ENCODE measurements around the gene TRAM2. TPM values are rescaled to one million over a fixed set of nuclear protein-coding genes. Genes with fewer than 3 reads are reported as not detected.

TRAM2 gene, protein sequence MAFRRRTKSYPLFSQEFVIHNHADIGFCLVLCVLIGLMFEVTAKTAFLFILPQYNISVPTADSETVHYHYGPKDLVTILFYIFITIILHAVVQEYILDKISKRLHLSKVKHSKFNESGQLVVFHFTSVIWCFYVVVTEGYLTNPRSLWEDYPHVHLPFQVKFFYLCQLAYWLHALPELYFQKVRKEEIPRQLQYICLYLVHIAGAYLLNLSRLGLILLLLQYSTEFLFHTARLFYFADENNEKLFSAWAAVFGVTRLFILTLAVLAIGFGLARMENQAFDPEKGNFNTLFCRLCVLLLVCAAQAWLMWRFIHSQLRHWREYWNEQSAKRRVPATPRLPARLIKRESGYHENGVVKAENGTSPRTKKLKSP
- 206 and 243 TPM in 2 replicates for total RNA-seq (2014; rRNA removed; shearing (Covaris generic); ENCODE audit: low replicate concordance)

DNA sequence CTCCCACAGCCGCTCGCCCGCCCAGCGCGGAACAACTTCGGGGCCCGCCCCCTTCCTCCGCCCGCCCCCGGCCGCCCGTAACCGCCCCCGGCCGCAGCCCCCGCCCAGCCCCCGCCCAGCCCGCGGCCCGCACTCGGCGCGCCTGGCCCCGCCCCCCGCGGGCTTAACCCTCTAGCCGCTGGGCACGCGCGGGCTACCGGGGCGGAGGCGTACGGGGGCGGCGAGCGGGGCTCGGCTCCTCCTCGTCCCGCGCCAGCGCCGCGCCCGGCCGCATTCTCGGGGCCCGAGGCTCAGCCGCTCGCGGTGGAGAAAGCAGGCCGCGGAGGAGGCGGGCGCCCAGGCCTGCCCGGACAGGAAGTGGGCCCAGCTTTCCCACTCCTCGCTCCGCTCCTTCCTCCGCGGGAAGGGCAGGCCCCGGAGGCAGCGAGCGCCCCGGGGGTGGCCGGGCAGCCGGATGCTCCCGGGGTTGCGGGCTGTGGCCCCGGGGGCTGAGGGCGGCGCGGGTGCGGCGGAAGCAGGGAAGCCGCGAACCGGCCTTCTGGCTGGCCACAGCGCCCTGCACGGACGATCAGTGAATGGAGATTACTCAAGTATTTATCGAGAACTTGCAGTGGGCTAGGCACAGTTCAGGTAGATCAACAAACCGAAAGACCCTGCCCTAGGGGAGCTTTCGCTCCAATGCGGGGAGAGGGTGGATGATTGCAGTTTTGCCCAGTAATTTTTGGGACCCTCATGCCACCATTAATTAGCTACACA lies at the start of gene TRAM2:
Gene TRAM2, minus strand, starts transcription at position 39 of the 756 bp plus-strand sequence. CDS start 145 bp downstream, outside the sequence.
- peak; percentile 100 for DNase-seq
- Histone ChIP-seq H3K9me3 (no peaks in the 10 kb centered on the region), H3K4me3 (peak within 1 kb of the TSS; percentile 87), H3K36me3 (peaks cover 70% of the 10 kb centered on the region), H3K27me3 (no peaks in the 10 kb centered on the region)

DNA sequence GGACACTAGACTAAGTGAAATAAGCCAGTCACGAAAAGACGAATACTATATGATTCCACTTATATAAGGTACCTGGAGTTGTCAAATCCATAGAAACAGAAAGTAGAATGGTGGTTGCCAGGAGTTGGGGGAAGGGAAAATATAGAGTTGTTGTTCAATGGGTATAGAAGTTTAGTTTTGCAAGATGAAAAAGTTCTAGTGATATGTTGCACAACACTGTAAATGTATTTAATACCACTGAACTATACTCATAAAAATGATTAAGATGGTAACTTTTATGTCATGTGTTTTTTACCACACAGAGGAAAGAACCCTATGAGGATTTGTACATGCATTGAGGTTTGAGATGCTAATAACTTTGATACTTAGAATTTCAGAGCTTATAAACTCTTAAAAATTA lies 46.0 kb upstream of the TRAM2 start:
- H3K27me3 ChIP-seq: no peaks in the 10 kb centered on the region
- H3K9me3 ChIP-seq: peaks cover 4% of the 10 kb centered on the region; the same call in 1 of the 2 replicates
- H3K36me3 ChIP-seq: no peaks in the 10 kb centered on the region
- DNase-seq: no peak
- H3K4me3 ChIP-seq: no peak overlapping the region

DNA sequence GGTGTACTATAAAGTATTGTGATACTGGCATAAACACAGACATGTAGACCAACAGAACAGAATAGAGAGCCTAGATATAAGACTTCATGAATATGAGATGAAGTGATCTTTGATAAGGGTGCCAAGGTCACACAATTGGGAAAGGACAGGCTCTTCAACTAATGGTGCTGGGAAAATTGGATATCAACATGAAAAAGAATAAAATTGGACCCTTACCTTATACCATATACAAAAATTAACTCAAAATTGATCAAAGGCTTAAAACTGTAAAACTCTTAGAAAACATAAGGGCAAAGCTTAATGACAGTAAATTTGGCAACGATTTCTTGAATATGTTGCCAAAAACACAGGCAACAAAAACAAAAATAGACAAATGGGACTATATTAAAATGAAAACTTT lies 44.8 kb upstream of the TRAM2 start:
- H3K4me3 ChIP-seq: no peak overlapping the region
- no peaks in the 10 kb centered on the region for H3K36me3 ChIP-seq
- H3K27me3 ChIP-seq: no peaks in the 10 kb centered on the region
- peaks cover 4% of the 10 kb centered on the region; the same call in 1 of the 2 replicates for H3K9me3 ChIP-seq
- no peak for DNase-seq

DNA sequence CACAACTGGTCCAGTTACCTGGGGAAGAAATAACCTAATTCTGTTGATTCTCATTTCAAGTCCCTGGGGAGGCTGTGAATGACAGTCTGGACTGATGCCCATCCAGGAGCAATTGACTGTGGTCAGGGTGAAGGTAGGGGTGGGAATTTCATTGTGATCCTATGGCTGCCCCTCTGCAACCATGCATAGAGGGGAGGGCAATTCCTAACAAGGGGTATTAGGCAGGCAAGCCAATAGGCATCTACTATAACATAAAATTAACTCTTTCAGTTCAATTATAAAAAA lies 44.0 kb upstream of the TRAM2 start:
- DNase-seq: peak; percentile 60
- Histone ChIP-seq H3K36me3 (no peaks in the 10 kb centered on the region), H3K4me3 (no peak overlapping the region), H3K27me3 (no peaks in the 10 kb centered on the region), H3K9me3 (peaks cover 4% of the 10 kb centered on the region; the same call in 1 of the 2 replicates)

DNA sequence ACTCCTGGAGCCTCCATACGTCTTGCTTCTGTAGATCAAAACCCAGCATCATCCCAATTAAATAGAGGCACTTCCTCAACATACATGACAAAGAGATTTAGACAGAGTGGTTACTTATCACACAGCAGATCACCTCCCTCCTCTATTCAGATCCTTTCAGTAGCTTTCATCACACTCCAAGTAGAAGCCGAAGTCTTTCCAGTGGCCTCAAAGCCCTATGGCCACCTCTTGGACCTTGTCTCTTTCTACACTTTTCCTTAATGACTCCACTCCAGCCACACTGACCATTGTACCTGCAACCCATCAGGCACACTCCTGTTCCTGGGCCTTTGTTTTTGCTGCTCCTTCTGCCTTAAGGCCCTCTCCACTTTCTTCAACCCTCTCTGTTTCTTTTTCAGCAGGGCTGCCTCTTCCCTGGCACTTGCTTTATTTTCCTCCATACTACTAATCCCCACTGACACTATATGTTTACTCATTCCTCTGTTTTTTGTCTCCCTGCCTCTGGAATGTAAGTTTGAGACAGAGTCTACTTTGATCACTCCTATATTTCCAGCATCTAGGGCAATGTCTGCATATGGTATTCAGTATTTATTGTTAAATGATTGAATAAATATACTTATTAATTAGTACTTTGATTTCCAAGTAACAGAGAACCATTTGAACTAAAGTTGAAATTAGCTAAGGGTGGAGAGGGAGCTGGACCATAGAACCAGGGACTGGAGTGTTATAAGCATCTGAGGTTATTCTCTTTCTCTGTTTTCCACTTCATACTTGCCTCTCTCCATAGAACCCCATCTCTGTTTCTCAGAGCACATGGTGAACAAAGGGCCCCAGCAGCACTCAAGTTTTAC lies 43.4 kb upstream of the TRAM2 start:
- peaks cover 2% of the 10 kb centered on the region; the same call in 1 of the 2 replicates for H3K9me3 ChIP-seq
- DNase-seq: no peak
- no peaks in the 10 kb centered on the region for H3K36me3 ChIP-seq
- H3K27me3 ChIP-seq: no peaks in the 10 kb centered on the region
- no peak overlapping the region for H3K4me3 ChIP-seq

DNA sequence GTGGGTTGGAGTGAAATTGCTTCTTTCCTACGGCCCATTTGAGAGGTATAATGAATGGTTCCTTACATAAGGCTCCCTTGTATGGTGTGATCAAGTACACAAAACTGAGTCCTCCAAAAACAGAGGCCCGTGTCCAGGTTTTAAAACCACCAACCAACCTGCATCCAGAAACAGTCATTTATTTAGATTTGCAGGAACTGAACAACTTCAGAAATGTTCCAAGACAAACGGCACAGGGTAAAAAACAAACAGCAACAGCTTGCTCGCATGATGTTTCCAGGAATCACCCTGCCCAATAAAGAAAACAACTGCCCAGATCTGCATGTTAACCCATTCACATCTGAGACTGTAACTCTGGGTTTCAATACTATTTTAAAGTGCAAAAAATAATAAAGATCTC lies 40.2 kb upstream of the TRAM2 start:
- Histone ChIP-seq H3K9me3 (no peaks in the 10 kb centered on the region), H3K4me3 (no peak overlapping the region), H3K36me3 (no peaks in the 10 kb centered on the region), H3K27me3 (no peaks in the 10 kb centered on the region)
- DNase-seq: peak; percentile 70

DNA sequence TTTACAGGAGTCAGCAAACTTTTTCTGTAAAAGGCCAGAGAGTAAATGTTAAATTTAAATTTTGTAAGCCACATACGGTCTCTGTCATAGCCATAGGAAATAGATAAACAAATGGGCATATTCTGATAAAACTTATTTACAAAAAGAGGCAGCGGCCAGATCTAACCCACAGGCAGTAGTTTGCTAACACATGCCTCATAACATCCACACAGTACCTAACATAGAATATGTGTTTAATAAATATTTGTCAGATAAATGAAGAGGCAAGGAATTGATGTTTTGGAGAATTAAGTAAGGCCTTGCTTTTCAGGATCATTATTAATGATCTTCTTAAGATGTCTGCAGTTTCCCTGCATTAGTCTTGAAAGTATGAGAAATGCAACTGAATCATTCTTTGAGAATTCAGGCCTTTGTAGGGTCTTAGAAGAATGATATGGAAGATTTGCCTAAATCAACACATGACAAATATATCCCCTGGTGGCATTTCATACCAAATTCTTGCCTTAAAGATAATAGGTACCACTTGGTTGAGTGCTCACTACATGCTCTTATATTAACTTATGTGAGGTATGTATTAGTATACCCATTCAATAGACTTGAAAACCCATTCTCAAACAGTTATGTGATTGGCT lies 39.3 kb upstream of the TRAM2 start:
- Histone ChIP-seq H3K36me3 (no peaks in the 10 kb centered on the region), H3K27me3 (no peaks in the 10 kb centered on the region), H3K4me3 (no peak overlapping the region), H3K9me3 (no peaks in the 10 kb centered on the region)
- no peak for DNase-seq

DNA sequence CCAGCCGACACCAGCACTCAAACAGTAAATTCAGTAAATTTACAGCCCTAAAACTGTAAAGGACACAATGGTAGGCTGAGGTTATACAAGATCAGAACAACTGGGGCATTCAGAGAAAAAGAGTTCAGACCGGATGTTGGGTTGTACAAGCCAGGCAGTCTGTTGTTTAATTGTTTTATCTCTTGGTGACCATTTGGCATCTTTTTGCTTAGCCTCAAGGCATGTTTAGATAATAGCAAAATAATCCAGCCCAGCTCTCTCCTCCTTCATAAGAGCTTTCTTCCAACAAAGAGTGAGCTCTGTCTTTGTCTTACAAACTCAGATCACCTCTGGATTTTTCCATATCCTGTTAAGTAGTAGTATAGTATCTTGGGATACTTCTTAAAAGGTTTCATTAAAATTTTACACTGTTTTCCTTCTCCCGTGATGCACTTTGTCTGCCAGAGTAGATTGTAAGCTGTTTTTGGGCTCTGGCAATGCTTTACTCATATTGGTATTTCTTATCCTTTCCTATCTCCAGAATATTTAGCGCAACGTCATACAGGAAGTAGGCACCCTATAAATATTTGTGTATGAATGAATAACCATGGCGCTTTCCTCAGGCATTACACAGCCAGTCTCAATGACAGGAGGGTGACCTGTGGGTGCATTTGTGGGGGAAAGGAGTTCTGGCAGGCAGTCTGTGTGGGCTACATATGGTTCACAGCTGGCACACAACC lies 35.6 kb upstream of the TRAM2 start:
- no peak for DNase-seq

DNA sequence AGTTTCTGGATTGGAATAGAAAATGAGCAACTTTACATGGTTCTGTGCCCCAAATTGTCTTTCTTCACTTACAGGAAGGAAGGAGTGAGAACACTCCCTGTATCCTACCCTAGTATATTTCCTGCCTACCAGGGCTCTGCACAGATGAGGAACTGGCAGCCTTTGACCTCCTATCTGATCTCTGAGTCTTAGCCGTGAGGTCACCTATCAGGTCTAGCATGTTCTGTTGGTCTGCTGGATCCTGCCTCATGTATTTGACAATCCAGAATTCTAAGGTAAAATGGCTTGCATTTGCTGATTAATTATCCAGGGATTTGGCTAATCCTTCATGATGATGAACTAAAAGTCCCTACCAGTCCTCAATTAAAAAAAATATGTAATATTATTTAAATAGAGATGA lies 35.0 kb upstream of the TRAM2 start:
- Histone ChIP-seq H3K4me3 (no peak overlapping the region), H3K27me3 (no peaks in the 10 kb centered on the region), H3K9me3 (peaks cover 12% of the 10 kb centered on the region), H3K36me3 (no peaks in the 10 kb centered on the region)
- no peak for DNase-seq

More for the DNA sequence above, 35.6 kb upstream of the TRAM2 start:
- H3K4me3 ChIP-seq: no peak overlapping the region
- peaks cover 12% of the 10 kb centered on the region for H3K9me3 ChIP-seq
- H3K36me3 ChIP-seq: no peaks in the 10 kb centered on the region
- no peaks in the 10 kb centered on the region for H3K27me3 ChIP-seq

DNA sequence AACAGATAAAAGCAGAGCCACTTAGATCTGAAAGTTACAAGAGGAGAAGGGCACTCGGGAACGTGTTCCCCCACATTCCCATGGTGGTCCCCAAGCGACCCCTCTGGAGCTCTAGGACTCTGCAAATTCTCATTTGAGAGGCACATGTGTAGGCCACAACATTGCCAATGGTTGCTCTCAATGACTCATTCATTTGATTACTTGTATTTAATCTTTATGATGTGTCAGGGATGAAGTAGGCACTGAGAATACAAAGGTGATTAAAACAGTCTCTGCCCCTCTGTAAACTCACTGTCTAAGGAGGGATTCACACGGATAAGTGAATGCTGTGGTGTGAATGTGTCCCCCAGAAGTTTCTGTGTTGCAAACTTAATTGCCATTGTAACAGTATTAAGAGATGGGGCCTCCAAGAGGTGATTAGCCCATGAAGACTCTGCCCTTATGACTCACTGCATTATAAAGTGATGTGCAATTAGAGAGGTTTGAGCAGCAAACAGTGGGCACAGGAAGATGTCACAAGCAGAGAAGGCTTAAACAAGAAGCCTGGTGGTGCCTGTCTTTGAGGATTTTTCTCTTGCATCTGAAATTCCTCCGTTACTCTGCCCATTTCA lies 34.0 kb upstream of the TRAM2 start:
- Histone ChIP-seq H3K4me3 (no peak overlapping the region), H3K27me3 (no peaks in the 10 kb centered on the region), H3K36me3 (no peaks in the 10 kb centered on the region), H3K9me3 (peaks cover 12% of the 10 kb centered on the region)
- DNase-seq: no peak

DNA sequence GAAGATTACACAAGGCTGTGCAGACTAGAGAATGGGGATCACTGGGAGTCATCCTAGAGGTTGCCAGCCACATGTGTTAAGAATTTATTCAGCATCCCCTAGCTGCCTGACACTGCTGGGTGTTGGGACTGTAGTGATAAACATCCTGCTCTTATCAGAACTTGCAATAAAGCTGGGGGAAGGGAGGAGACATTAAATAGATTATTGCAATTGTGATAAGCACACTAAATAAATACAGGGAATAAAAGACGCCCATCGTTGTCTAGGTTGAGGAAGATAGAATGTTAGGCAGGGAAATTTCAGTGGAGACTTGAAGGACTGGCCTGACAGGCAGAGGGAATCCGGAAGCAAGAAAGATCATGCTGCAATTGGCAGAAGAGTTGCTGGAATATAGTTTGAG lies 33.2 kb upstream of the TRAM2 start:
- H3K36me3 ChIP-seq: no peaks in the 10 kb centered on the region
- no peak overlapping the region for H3K4me3 ChIP-seq
- H3K9me3 ChIP-seq: peaks cover 12% of the 10 kb centered on the region
- H3K27me3 ChIP-seq: no peaks in the 10 kb centered on the region
- DNase-seq: no peak

DNA sequence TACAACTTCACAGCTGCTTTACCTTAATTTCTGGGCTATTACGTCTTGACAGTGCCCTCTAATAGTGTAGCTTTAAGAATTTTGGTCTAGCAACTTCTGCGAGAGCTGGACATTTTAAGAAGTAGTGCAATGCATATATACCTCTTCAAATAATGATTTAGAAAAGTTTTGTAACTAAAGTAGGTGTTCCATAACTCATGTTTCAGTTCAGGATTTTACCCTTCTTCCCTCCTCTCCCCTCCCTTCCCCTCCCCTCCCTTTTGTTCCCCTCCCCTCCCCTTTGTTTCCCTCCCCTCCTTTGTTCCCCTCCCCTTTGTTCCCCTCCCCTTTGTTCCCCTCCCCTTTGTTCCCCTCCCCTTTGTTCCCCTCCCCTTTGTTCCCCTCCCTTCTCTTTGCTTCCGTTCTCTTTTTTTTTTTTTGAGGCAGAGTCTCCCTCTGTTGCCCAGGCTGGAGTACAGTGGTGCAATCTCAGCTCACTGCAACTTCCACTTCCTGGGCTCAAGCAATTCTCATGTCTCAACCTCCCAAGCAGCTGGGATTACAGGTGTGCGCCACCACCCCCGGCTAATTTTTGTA lies 28.8 kb upstream of the TRAM2 start:
- no peaks in the 10 kb centered on the region for H3K27me3 ChIP-seq
- H3K36me3 ChIP-seq: no peaks in the 10 kb centered on the region
- DNase-seq: no peak
- peaks cover 12% of the 10 kb centered on the region for H3K9me3 ChIP-seq
- no peak overlapping the region for H3K4me3 ChIP-seq

DNA sequence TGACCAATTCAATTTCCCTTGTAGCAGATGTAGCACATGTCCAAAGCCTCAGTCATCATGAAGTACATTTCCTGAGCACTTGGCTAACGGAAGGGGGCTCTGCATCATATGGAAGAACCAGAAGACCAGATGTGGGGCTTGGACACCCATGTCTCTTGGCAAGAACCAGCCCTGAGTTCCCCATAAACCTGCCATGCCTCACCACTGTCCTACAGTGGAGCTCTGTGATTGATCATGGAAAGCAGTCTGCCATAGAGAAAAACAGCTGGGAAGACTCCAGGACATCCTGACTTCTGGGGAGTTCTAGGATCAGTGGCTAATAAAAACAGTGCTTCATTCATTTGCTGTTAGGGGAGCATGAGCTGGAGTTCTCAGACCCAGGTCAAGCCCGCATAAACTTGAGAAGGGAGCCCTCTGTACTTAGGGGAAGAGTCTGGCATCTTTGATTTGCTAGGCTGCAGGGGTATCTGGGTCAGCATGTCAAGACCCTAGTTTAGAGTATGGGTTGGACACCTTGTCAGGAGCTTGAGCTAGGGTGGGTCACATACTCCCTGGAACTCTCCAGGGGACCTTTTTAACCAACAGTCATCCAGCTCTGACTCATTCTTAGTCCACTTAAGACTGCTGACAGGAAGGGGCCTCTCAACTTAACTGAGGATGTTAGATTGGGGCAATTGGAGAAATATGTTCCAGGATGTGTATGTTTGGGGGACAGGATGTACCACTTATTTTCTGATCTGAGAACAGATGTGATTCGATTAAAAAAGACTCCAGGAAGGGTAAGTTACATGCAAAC lies 26.3 kb upstream of the TRAM2 start:
- Histone ChIP-seq H3K9me3 (peaks cover 3% of the 10 kb centered on the region; the same call in 1 of the 2 replicates), H3K36me3 (no peaks in the 10 kb centered on the region), H3K27me3 (no peaks in the 10 kb centered on the region), H3K4me3 (no peak overlapping the region)
- peak; percentile 68 for DNase-seq

DNA sequence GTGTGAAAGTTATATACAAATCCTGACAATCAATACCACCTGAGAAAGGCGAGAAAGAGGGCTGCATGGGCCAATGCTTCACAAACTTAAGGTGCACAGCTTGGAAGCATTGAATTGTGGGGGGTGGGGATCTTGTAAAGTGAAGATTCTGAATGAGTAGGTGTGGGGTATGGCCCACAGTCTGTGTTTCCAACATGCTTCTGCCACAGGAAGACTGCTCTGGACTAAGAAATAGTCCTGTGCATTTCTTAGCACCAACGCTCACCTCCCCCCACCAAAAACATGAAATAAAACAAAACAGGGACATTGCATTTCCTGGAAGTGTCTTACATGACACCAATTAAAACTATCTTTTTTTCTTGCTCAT lies 21.9 kb upstream of the TRAM2 start:
- Histone ChIP-seq H3K9me3 (no peaks in the 10 kb centered on the region), H3K27me3 (no peaks in the 10 kb centered on the region), H3K4me3 (no peak overlapping the region), H3K36me3 (no peaks in the 10 kb centered on the region)
- DNase-seq: no peak
